Esophagus muscularis mucosa (tissue), 3 donors: ENCODE data around the gene IFNA21.

Experiments used
- POLR2A ChIP-seq: fragments of 450-650 bp; IDR thresholded peaks from one replicate; pipeline ENCODE4 v1.6.1; 2017; ENCODE audit warnings: antibody characterized with exemption, moderate library complexity, mild to moderate bottlenecking, low read depth
- TF ChIP-seq, protein P1 (sequence below), 3 experiments: fragments of 200-600 bp in 2 of 3; fragments of 450-650 bp in 1 of 3; sonication (generic) in 2 of 3; IDR thresholded peaks; one replicate each; pipeline ENCODE4 v1.5.1; 2017 to 2019; ENCODE audit warnings: antibody characterized with exemption in 3 of 3, mild to moderate bottlenecking in 2 of 3, moderate library complexity in 1 of 3

DNA sequence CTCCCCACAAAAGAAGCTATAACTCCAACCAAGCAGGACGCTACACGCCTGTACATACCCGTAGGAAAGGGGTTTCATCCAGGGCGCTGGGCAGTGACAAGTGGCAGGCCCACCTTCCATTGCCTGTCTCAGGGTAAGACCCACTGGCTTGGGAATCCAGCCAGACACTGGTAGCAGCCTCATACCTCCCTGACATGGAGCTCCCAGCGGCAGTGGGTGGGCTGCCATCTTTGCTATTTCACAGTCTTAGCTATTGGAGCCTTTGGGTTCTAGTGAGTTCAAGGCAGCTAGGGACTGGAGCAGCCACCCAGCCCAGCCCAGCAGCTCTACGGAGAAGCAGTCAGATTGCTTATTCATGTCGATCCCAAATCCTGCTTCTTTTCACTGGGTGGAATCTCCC is 43.9 kb upstream of the IFNA21 start:
- no peak for TF ChIP-seq POLR2A
- TF ChIP-seq, protein P1, sequence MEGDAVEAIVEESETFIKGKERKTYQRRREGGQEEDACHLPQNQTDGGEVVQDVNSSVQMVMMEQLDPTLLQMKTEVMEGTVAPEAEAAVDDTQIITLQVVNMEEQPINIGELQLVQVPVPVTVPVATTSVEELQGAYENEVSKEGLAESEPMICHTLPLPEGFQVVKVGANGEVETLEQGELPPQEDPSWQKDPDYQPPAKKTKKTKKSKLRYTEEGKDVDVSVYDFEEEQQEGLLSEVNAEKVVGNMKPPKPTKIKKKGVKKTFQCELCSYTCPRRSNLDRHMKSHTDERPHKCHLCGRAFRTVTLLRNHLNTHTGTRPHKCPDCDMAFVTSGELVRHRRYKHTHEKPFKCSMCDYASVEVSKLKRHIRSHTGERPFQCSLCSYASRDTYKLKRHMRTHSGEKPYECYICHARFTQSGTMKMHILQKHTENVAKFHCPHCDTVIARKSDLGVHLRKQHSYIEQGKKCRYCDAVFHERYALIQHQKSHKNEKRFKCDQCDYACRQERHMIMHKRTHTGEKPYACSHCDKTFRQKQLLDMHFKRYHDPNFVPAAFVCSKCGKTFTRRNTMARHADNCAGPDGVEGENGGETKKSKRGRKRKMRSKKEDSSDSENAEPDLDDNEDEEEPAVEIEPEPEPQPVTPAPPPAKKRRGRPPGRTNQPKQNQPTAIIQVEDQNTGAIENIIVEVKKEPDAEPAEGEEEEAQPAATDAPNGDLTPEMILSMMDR (IDR thresholded peaks at IDR 0.05): no peak
